Measurements from ENCODE around the gene CNDP1.

Gene CNDP1

GRCh38 chr18:74598350-74599001 lies 64.2 kb downstream of the CNDP1 start:
- Histone ChIP-seq H3K79me2 (ENCODE audit: low read length) (peaks cover 70% of the 10 kb centered on the region), H4K20me1 (ENCODE audit: insufficient read depth, low read length) (no peaks in the 10 kb centered on the region), H3K9ac (ENCODE audit: low read length) (peak overlapping the region; percentile 93), H3K27ac (ENCODE audit: low read length) (peak overlapping the region; percentile 91), H3K36me3 (replicated peaks; ENCODE audit: insufficient read depth, low read length) (no peaks in the 10 kb centered on the region), H3K9me2 (replicated peaks; ENCODE audit: insufficient read depth, low read length) (no peaks in the 10 kb centered on the region), H3F3A (ENCODE audit: insufficient read depth, low read length) (peaks cover 13% of the 10 kb centered on the region; the same call in 1 of the 2 replicates), H3K27me3 (replicated peaks; ENCODE audit: insufficient read depth, low read length) (no peaks in the 10 kb centered on the region), H3K9me3 (replicated peaks; ENCODE audit: insufficient read depth, low read length) (no peaks in the 10 kb centered on the region), H3K4me2 (ENCODE audit: low read depth, low read length) (peak overlapping the region; percentile 80), H2AFZ (ENCODE audit: low read length) (peak overlapping the region; percentile 92), H3K4me3 (ENCODE audit: low read length) (peak overlapping the region; percentile 86), H3K4me1 (ENCODE audit: low read length) (peaks cover 17% of the 10 kb centered on the region)
- TF ChIP-seq EZH2phosphoT487 (IDR thresholded peaks at IDR 0.05; ENCODE audit: low read length), result no peak
- TF ChIP-seq CTCF (IDR thresholded peaks at IDR 0.05; ENCODE audit: low read length), result peak; percentile 21
- peak; percentile 77 for DNase-seq

DNA sequence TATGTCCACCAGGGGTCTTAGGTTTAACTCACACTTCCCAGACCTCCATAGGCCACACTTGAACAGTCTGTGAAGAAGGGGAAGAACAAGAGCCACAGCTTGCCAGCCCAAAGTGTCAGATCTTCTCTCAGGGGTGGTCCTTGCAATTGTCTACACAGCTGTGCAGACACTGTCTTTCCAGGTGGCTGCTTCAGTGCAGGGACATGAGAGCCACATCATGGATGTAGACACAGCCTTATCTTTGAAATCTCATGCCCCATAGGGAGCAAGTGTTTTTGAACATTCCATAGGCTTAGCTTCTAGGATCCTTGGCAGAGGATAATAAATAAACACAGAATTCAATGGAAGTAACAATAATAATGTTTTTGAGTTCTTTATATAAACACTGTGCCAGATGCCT lies 70.1 kb downstream of the CNDP1 start:
- Histone ChIP-seq H3K9me3 (replicated peaks; ENCODE audit: insufficient read depth, low read length) (no peaks in the 10 kb centered on the region), H3K9ac (ENCODE audit: low read length) (no peak overlapping the region), H3K27ac (ENCODE audit: low read length) (no peak overlapping the region), H4K20me1 (ENCODE audit: insufficient read depth, low read length) (no peaks in the 10 kb centered on the region), H3K36me3 (replicated peaks; ENCODE audit: insufficient read depth, low read length) (no peaks in the 10 kb centered on the region), H3K4me1 (ENCODE audit: low read length) (peaks cover 15% of the 10 kb centered on the region), H3K27me3 (replicated peaks; ENCODE audit: insufficient read depth, low read length) (no peaks in the 10 kb centered on the region), H3F3A (ENCODE audit: insufficient read depth, low read length) (no peaks in the 10 kb centered on the region), H3K4me3 (ENCODE audit: low read length) (no peak overlapping the region), H3K9me2 (replicated peaks; ENCODE audit: insufficient read depth, low read length) (no peaks in the 10 kb centered on the region), H3K4me2 (ENCODE audit: low read depth, low read length) (peak overlapping the region; percentile 17; the same call in 1 of the 2 replicates), H2AFZ (ENCODE audit: low read length) (no peak overlapping the region), H3K79me2 (ENCODE audit: low read length) (peaks cover 84% of the 10 kb centered on the region)
- no peak for DNase-seq
- TF ChIP-seq EZH2 (optimal IDR thresholded peaks at IDR 0.05; ENCODE audit: low read depth, low read length), result no peak
- no peak for TF ChIP-seq CTCF (IDR thresholded peaks at IDR 0.05; ENCODE audit: low read length)
- TF ChIP-seq EZH2phosphoT487 (IDR thresholded peaks at IDR 0.05; ENCODE audit: low read length), result no peak

DNA sequence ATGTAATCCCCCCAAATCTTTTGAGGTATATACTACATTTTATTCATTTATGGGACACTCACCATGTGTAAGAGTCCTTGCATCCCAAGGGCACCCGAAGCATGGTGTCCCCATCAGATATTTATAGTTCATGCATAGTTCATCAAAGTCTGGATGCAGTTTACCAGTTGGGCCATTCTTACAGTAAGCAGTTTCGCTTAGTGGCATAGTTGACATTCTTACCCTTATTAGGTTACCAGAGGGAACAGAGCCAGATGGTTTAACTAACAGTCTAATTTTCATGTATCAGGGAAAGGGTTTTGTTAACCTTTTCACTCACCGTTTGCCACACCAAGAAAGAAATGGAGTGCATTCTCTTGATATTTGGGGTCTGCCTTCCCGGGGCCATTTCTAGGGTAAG lies 70.5 kb downstream of the CNDP1 start:
- no peaks in the 10 kb centered on the region for H3K9me3 ChIP-seq (replicated peaks; ENCODE audit: insufficient read depth, low read length)
- H2AFZ ChIP-seq (ENCODE audit: low read length), result no peak overlapping the region
- peak; percentile 47 for DNase-seq
- H3K27me3 ChIP-seq (replicated peaks; ENCODE audit: insufficient read depth, low read length), result no peaks in the 10 kb centered on the region
- H3K4me3 ChIP-seq (ENCODE audit: low read length), result no peak overlapping the region
- H4K20me1 ChIP-seq (ENCODE audit: insufficient read depth, low read length), result no peaks in the 10 kb centered on the region
- no peaks in the 10 kb centered on the region for H3K36me3 ChIP-seq (replicated peaks; ENCODE audit: insufficient read depth, low read length)
- peaks cover 84% of the 10 kb centered on the region for H3K79me2 ChIP-seq (ENCODE audit: low read length)
- peaks cover 15% of the 10 kb centered on the region for H3K4me1 ChIP-seq (ENCODE audit: low read length)
- H3K4me2 ChIP-seq (ENCODE audit: low read depth, low read length), result peak overlapping the region; percentile 17; the same call in 1 of the 2 replicates
- no peaks in the 10 kb centered on the region for H3K9me2 ChIP-seq (replicated peaks; ENCODE audit: insufficient read depth, low read length)
- no peak overlapping the region for H3K9ac ChIP-seq (ENCODE audit: low read length)
- no peaks in the 10 kb centered on the region for H3F3A ChIP-seq (ENCODE audit: insufficient read depth, low read length)
- no peak for TF ChIP-seq CTCF (IDR thresholded peaks at IDR 0.05; ENCODE audit: low read length)
- no peak for TF ChIP-seq EZH2phosphoT487 (IDR thresholded peaks at IDR 0.05; ENCODE audit: low read length)
- TF ChIP-seq EZH2 (optimal IDR thresholded peaks at IDR 0.05; ENCODE audit: low read depth, low read length), result no peak
- no peak overlapping the region for H3K27ac ChIP-seq (ENCODE audit: low read length)
